ENCODE measurements around the gene PKHD1. TPM values are rescaled to one million over a fixed set of nuclear protein-coding genes. Genes with fewer than 3 reads are reported as not detected.

The PKHD1 gene
- total RNA-seq, 1 experiment from 2014 or later, result 0.40 TPM

DNA sequence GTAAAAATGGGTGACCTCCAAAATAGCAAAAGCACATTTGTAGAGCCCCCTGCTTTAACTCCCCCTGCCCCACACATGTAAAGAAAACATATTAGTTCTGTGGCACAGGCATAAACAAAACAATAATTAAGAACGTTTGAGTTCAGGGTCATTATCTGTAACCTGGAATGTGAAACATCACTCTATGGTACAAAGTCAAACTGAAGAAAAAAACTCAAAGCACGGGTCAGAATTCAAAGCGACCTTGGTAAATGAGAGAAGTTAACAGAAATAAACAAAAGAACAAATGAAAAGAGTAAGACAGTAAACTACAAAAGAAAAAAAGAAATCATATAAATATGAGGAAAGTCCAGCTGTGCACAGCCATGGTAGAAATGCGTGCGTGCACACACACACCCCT is 67.5 kb downstream of the PKHD1 start:
- no peaks in the 10 kb centered on the region for H3K4me1 ChIP-seq (ENCODE audit: insufficient read depth, low read length)
- POLR2A ChIA-PET (ENCODE audit: unreplicated experiment), result no interaction called here
- no TSS peak for BruUV-seq (replicated peaks)
- H3F3A ChIP-seq (ENCODE audit: low read length, unreplicated experiment), result no peaks in the 10 kb centered on the region
- H3K9ac ChIP-seq (ENCODE audit: low read length), result no peak overlapping the region
- DNase-seq, result no peak
- no peak overlapping the region for H2AFZ ChIP-seq (ENCODE audit: low read length)
- no peak overlapping the region for H3K4me2 ChIP-seq (ENCODE audit: low read length)
- intact Hi-C loops (cut with micrococcal nuclease), result loop anchor here (2.0 to 10.0 kb wide), 6 partner anchors 59 to 1365 kb away; no protein-coding TSS in a partner anchor
- H3K27ac ChIP-seq (ENCODE audit: low read length), result no peak overlapping the region
- no peaks in the 10 kb centered on the region for H3K9me3 ChIP-seq (ENCODE audit: low read length)
- ATAC-seq, result no peak
- H3K36me3 ChIP-seq (ENCODE audit: low read depth, low read length), result no peaks in the 10 kb centered on the region
- no peak for TF ChIP-seq EZH2 (IDR thresholded peaks at IDR 0.05; ENCODE audit: low read length, unreplicated experiment)
- TF ChIP-seq, protein P1, sequence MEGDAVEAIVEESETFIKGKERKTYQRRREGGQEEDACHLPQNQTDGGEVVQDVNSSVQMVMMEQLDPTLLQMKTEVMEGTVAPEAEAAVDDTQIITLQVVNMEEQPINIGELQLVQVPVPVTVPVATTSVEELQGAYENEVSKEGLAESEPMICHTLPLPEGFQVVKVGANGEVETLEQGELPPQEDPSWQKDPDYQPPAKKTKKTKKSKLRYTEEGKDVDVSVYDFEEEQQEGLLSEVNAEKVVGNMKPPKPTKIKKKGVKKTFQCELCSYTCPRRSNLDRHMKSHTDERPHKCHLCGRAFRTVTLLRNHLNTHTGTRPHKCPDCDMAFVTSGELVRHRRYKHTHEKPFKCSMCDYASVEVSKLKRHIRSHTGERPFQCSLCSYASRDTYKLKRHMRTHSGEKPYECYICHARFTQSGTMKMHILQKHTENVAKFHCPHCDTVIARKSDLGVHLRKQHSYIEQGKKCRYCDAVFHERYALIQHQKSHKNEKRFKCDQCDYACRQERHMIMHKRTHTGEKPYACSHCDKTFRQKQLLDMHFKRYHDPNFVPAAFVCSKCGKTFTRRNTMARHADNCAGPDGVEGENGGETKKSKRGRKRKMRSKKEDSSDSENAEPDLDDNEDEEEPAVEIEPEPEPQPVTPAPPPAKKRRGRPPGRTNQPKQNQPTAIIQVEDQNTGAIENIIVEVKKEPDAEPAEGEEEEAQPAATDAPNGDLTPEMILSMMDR (conservative IDR thresholded peaks at IDR 0.05; ENCODE audit: low read depth, low read length), result no peak
- no peak for TF ChIP-seq EZH2phosphoT487 (IDR thresholded peaks at IDR 0.05; ENCODE audit: borderline replicate concordance, low read length)
- CTCF ChIA-PET, result no interaction called here
- no peak overlapping the region for H3K4me3 ChIP-seq (ENCODE audit: low read length)
- H3K27me3 ChIP-seq (ENCODE audit: low read length), result 0 out of 2 replicates have a peak, but pooled peaks cover 5% of the 10 kb centered on the region
- H3K79me2 ChIP-seq (ENCODE audit: low read length), result no peaks in the 10 kb centered on the region
- H3K9me2 ChIP-seq (replicated peaks; ENCODE audit: low read length), result no peaks in the 10 kb centered on the region
- no peaks in the 10 kb centered on the region for H4K20me1 ChIP-seq (ENCODE audit: low read length)

DNA sequence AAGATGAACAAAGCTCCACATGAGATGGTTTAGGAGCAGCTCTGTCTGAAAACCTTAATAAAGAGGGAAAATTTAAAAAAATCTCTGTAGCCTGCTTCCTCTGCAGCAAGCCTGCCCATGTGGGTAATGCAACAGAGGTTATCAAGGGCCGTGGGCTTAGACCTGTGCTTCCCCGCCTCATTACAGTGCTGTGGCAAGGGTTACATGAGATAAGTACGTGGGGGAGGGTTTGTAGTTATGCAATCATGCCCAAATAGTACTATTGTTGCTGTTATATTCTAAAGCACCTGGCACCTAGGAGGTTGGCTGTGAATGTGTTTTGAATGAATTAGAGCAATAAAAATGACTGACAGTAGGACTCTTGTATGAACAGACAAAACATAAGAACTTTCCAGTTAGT is 68.3 kb downstream of the PKHD1 start:
- CTCF ChIA-PET, result interaction anchor here (0.6 kb wide), 1 partner anchor 1202 kb away, joined by 3 read pairs; no protein-coding TSS in a partner anchor
- no peaks in the 10 kb centered on the region for H3K9me3 ChIP-seq (ENCODE audit: low read length)
- TF ChIP-seq EZH2 (IDR thresholded peaks at IDR 0.05; ENCODE audit: low read length, unreplicated experiment) (no peak), EZH2phosphoT487 (IDR thresholded peaks at IDR 0.05; ENCODE audit: borderline replicate concordance, low read length) (no peak)
- TF ChIP-seq, protein P1 (conservative IDR thresholded peaks at IDR 0.05; ENCODE audit: low read depth, low read length), result no peak

DNA sequence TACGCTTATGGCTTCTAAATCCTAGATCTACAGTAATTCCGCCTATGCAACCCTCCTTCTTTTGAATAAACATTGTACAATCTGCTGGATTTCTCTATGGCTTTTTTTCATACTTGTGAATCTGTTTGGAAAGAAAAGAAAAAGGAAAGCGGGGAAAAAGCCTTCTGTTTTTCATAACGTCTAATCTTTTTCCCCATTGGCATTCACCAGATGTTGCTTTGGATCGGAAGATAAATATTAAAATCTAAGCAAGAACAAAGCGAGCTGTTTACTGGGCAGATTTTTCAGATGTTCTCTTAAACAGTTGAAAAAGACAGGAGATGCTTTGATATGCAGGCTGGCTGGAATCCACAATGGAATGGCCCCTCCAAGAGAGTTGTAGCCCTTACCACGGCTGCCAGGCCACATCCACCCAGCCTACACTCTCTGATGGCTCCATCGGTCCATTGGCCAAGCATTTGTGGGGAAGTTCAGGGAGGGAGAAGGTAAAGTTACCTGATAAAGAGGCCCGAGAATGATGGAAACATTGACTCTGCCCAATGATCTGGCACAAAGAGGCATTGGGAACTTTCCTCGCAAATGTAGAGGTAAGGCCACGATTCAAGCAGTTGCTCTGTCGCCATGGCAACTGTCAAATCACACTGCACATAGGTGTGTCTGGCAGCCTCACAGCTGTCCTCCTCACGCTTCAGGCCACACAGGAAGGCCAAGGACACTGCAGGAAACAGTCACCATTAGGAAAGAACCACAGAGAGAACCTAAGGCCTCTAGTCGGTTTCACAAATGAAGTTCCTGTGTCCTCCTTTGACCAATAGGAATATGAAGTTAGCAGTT is 70.3 kb downstream of the PKHD1 start:
- Histone ChIP-seq H3K27ac (ENCODE audit: low read length) (no peak overlapping the region), H3K9me3 (ENCODE audit: low read length) (no peaks in the 10 kb centered on the region), H3K36me3 (ENCODE audit: low read depth, low read length) (no peaks in the 10 kb centered on the region), H3K9ac (ENCODE audit: low read length) (no peak overlapping the region), H3K4me2 (ENCODE audit: low read length) (no peak overlapping the region), H2AFZ (ENCODE audit: low read length) (no peak overlapping the region), H3K9me2 (replicated peaks; ENCODE audit: low read length) (no peaks in the 10 kb centered on the region), H3K4me3 (ENCODE audit: low read length) (no peak overlapping the region), H3F3A (ENCODE audit: low read length, unreplicated experiment) (no peaks in the 10 kb centered on the region), H3K79me2 (ENCODE audit: low read length) (no peaks in the 10 kb centered on the region), H4K20me1 (ENCODE audit: low read length) (no peaks in the 10 kb centered on the region), H3K4me1 (ENCODE audit: insufficient read depth, low read length) (peaks cover 10% of the 10 kb centered on the region; the same call in 1 of the 2 replicates), H3K27me3 (ENCODE audit: low read length) (0 out of 2 replicates have a peak, but pooled peaks cover 5% of the 10 kb centered on the region)
- TF ChIP-seq EZH2 (IDR thresholded peaks at IDR 0.05; ENCODE audit: low read length, unreplicated experiment) (no peak), EZH2phosphoT487 (IDR thresholded peaks at IDR 0.05; ENCODE audit: borderline replicate concordance, low read length) (no peak)
- TF ChIP-seq, protein P1 (conservative IDR thresholded peaks at IDR 0.05; ENCODE audit: low read depth, low read length), result no peak
- ChIA-PET POLR2A (ENCODE audit: unreplicated experiment) (no interaction called here), CTCF (no interaction called here)
- no peak for DNase-seq
- intact Hi-C loops (cut with micrococcal nuclease), result no loop called here
- ATAC-seq, result no peak
- no TSS peak for BruUV-seq (replicated peaks)

More for the DNA sequence above, 68.3 kb downstream of the PKHD1 start:
- ATAC-seq, result no peak
- no peak overlapping the region for H2AFZ ChIP-seq (ENCODE audit: low read length)
- no peak overlapping the region for H3K9ac ChIP-seq (ENCODE audit: low read length)
- no peaks in the 10 kb centered on the region for H3K36me3 ChIP-seq (ENCODE audit: low read depth, low read length)
- H3K79me2 ChIP-seq (ENCODE audit: low read length), result no peaks in the 10 kb centered on the region
- intact Hi-C loops (cut with micrococcal nuclease), result no loop called here
- no peaks in the 10 kb centered on the region for H3K9me2 ChIP-seq (replicated peaks; ENCODE audit: low read length)
- no peak overlapping the region for H3K4me3 ChIP-seq (ENCODE audit: low read length)
- no peaks in the 10 kb centered on the region for H4K20me1 ChIP-seq (ENCODE audit: low read length)
- DNase-seq, result no peak
- no peak overlapping the region for H3K27ac ChIP-seq (ENCODE audit: low read length)
- no peaks in the 10 kb centered on the region for H3K4me1 ChIP-seq (ENCODE audit: insufficient read depth, low read length)
- H3F3A ChIP-seq (ENCODE audit: low read length, unreplicated experiment), result no peaks in the 10 kb centered on the region
- 0 out of 2 replicates have a peak, but pooled peaks cover 5% of the 10 kb centered on the region for H3K27me3 ChIP-seq (ENCODE audit: low read length)
- no TSS peak for BruUV-seq (replicated peaks)
- POLR2A ChIA-PET (ENCODE audit: unreplicated experiment), result no interaction called here
- no peak overlapping the region for H3K4me2 ChIP-seq (ENCODE audit: low read length)
